Measurements from ENCODE around the gene BABAM2. TPM values are rescaled to one million over a fixed set of nuclear protein-coding genes. Genes with fewer than 3 reads are reported as not detected.
"Not testable (repeated sequence)": the region's sequence is repeated elsewhere in the genome, so short reads cannot be mapped to it uniquely, and the experiment has no call there.

Gene BABAM2
- total RNA-seq, 6 experiments from 2014 or later: 17.1 to 39.4 (median 25.5) TPM

DNA sequence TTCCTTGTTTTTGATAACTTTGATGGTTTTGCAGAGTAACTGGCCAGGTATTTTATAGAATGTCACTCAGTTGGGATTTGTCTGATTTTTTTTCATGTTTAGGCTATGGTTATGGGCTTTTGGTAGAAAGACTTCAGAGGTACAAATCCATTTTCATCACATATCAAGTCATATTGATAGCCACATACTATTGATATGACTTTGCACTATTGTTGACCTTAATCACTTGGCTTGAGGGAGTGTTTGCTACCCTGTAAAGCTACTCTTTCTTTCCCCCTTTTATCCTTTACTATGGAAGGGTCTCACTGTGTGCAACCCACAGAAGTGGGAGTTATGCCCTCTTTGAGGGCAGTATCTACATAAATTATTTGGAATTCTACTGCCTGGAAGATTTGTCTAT is 109.8 kb downstream of the BABAM2 start:
- Histone ChIP-seq H3K27ac (no peak overlapping the region), H3K36me3 (no peaks in the 10 kb centered on the region), H3K27me3 (no peaks in the 10 kb centered on the region), H3K4me1 (no peaks in the 10 kb centered on the region), H3K4me3 (no peak overlapping the region), H3K9me3 (no peaks in the 10 kb centered on the region)
- intact Hi-C loops (cut with DNase I): no loop called here
- no peak for ATAC-seq
- DNase-seq: no peak
- TF ChIP-seq, protein P1, sequence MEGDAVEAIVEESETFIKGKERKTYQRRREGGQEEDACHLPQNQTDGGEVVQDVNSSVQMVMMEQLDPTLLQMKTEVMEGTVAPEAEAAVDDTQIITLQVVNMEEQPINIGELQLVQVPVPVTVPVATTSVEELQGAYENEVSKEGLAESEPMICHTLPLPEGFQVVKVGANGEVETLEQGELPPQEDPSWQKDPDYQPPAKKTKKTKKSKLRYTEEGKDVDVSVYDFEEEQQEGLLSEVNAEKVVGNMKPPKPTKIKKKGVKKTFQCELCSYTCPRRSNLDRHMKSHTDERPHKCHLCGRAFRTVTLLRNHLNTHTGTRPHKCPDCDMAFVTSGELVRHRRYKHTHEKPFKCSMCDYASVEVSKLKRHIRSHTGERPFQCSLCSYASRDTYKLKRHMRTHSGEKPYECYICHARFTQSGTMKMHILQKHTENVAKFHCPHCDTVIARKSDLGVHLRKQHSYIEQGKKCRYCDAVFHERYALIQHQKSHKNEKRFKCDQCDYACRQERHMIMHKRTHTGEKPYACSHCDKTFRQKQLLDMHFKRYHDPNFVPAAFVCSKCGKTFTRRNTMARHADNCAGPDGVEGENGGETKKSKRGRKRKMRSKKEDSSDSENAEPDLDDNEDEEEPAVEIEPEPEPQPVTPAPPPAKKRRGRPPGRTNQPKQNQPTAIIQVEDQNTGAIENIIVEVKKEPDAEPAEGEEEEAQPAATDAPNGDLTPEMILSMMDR (IDR thresholded peaks at IDR 0.05): no peak
- no peak for TF ChIP-seq POLR2A (IDR thresholded peaks at IDR 0.05)

DNA sequence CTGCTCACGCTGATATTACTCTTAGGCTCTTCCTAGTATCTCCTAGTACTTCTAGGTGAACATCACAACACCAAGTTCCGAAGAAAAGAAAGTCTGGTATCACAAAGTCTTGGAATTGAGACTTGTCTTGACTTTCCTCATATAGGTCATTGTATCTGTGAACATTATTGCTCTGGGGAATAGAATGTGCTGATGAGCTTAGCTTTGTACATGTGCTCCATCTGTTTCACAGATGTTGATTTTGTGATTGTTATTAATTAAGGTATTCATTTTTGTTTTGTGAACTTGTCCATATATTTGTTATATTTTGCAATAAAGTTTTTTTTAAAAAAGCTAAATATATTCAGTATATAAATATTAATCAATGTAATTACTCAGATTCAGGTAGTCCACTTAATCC is 111.7 kb downstream of the BABAM2 start:
- Histone ChIP-seq H3K9me3 (no peaks in the 10 kb centered on the region), H3K4me3 (no peak overlapping the region), H3K4me1 (no peaks in the 10 kb centered on the region), H3K27me3 (no peaks in the 10 kb centered on the region), H3K27ac (no peak overlapping the region), H3K36me3 (no peaks in the 10 kb centered on the region)
- intact Hi-C loops (cut with DNase I): no loop called here
- TF ChIP-seq POLR2A (IDR thresholded peaks at IDR 0.05): no peak
- TF ChIP-seq, protein P1 (IDR thresholded peaks at IDR 0.05): no peak
- no peak for DNase-seq
- WGBS (ENCODE audit: insufficient coverage, low coverage, low lambda C conversion rate, missing lambda C conversion rate): 100% methylated on average over 2 of the region's 2 CpGs
- ATAC-seq: no peak

DNA sequence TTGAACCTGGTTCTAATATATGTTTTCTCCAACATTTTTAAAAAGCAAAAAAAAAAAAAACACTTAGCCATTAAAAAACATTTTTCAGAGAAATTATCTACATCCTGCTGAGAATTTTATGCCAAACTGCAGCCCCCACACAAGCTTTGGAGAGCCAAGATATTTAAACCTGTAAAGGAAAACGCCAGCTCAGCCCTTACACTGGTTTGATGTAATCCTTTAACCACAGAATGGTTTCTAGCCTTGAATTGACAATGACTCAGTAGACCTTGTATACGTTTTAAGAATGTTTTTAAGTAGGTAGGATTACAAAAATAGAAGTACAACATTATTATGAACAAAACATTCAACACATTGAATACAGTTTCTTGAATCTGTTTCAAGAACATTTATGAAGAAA is 113.6 kb downstream of the BABAM2 start:
- DNase-seq (no peak), ATAC-seq (no peak)
- Histone ChIP-seq H3K36me3 (no peaks in the 10 kb centered on the region), H3K4me1 (no peaks in the 10 kb centered on the region), H3K9me3 (no peaks in the 10 kb centered on the region), H3K27ac (no peak overlapping the region), H3K27me3 (no peaks in the 10 kb centered on the region), H3K4me3 (no peak overlapping the region)
- intact Hi-C loops (cut with DNase I): no loop called here
- TF ChIP-seq POLR2A (IDR thresholded peaks at IDR 0.05): no peak
- TF ChIP-seq, protein P1 (IDR thresholded peaks at IDR 0.05): no peak
- 54% methylated on average over 2 of the region's 2 CpGs for WGBS (ENCODE audit: insufficient coverage, low coverage, low lambda C conversion rate, missing lambda C conversion rate)

DNA sequence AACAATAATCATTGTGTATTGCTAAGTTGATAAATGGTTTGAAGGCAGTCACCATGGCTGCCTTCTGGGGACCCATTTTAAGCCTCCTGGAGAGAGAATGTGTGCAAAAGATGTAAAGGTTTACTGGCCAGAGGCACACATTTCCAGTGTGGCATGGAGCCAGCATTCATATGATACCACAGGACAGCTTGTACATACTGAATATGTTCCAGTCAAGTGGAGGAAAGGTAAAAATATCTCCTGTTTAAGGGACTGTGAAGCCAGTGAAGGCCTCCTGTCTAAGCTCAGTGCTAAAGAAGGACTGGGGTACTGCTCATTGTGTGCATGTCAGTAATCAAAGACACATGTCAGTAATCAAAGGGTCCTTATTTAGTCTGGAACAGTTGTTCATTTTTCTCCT is 119.2 kb downstream of the BABAM2 start:
- H3K27ac ChIP-seq: no peak overlapping the region
- no peaks in the 10 kb centered on the region for H3K36me3 ChIP-seq
- DNase-seq (no peak), ATAC-seq (no peak)
- intact Hi-C loops (cut with DNase I): no loop called here
- H3K27me3 ChIP-seq: no peaks in the 10 kb centered on the region
- TF ChIP-seq, protein P1 (IDR thresholded peaks at IDR 0.05): no peak
- H3K4me1 ChIP-seq: no peaks in the 10 kb centered on the region
- H3K9me3 ChIP-seq: no peaks in the 10 kb centered on the region
- no peak overlapping the region for H3K4me3 ChIP-seq

DNA sequence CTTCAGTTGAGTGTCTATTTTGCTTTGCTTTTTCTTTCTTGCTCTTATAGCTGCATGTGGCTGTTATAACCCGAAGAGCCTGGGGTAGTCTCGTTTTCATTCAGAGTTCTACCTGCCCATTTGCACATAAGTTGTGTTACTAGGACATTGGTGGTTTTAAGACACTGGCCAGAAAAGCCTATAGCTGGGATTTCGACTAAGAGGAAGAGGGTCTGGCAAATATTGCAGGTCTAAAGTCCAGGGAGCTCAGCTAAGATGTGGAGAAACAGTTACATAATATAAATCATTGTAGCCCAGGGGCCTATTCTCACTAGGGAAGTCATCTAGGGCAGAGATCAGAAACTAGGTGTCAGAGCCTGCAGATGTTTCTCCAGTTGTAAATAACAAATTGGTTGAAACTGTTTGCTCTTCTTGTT is 120.8 kb downstream of the BABAM2 start:
- intact Hi-C loops (cut with DNase I): no loop called here
- H3K9me3 ChIP-seq: no peaks in the 10 kb centered on the region
- DNase-seq: no peak
- no peak overlapping the region for H3K27ac ChIP-seq
- no peak overlapping the region for H3K4me3 ChIP-seq
- no peaks in the 10 kb centered on the region for H3K4me1 ChIP-seq
- ATAC-seq: peak; percentile 69 to 89 (median 80)
- WGBS (ENCODE audit: insufficient coverage, low coverage, low lambda C conversion rate, missing lambda C conversion rate): 52% methylated on average over 3 of the region's 3 CpGs
- H3K27me3 ChIP-seq: no peaks in the 10 kb centered on the region
- H3K36me3 ChIP-seq: no peaks in the 10 kb centered on the region
- TF ChIP-seq, protein P1 (IDR thresholded peaks at IDR 0.05): no peak
- TF ChIP-seq POLR2A (IDR thresholded peaks at IDR 0.05): no peak

DNA sequence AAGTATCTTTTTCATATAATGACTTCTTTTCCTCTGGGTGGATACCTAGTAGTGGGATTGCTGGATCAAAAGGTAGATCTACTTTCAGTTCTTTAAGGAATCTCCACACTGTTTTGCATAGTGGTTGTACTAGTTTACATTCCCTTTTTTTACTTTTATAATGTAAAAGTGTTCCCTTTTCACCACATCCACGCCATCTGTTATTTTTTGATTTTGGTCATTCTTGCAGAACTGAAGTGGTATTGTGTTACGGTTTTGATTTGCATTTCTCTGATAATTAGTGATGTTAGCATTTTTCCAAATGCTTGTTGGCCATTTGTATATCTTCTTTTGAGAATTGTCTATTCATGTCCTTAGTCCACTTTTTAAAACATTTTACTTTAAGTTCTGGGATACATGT is 127.9 kb downstream of the BABAM2 start:
- H3K9me3 ChIP-seq; H3K36me3 ChIP-seq; H3K27ac ChIP-seq; ATAC-seq; H3K4me3 ChIP-seq; H3K4me1 ChIP-seq; H3K27me3 ChIP-seq; intact Hi-C loops (cut with DNase I); DNase-seq: not testable (repeated sequence)
- WGBS (ENCODE audit: insufficient coverage, low coverage, low lambda C conversion rate, missing lambda C conversion rate): 100% methylated on average over 2 of the region's 2 CpGs

- H3K27me3 ChIP-seq; H3K4me1 ChIP-seq; H3K9me3 ChIP-seq; H3K4me3 ChIP-seq; H3K36me3 ChIP-seq; DNase-seq; H3K27ac ChIP-seq; intact Hi-C loops (cut with DNase I); ATAC-seq: not testable (repeated sequence)
- WGBS (ENCODE audit: insufficient coverage, low coverage, low lambda C conversion rate, missing lambda C conversion rate): 96% methylated on average over 2 of the region's 2 CpGs
These were observed 129.0 kb downstream of the BABAM2 start for GRCh38 chr2:28019521-28019920.

All from right lobe of liver (tissue), 6 donors.